GOT3 (cell line): Measurements from ENCODE around the gene TAGAP.
"Not testable (repeated sequence)": the region's sequence is repeated elsewhere in the genome, so short reads cannot be mapped to it uniquely, and the experiment has no call there.

Experiments
- DNase-seq: peaks from one replicate; lab custom pipeline; 2025; ENCODE audit warnings: mixed read lengths; lab: John Stamatoyannopoulos, UW

TAGAP gene

GRCh38 chr6:159043947-159044346 lies 844 bp downstream of the TAGAP start:
- DNase-seq, result no peak

GRCh38 chr6:159043251-159043650 lies 1.5 kb downstream of the TAGAP start:
- DNase-seq, result no peak

- no peak for DNase-seq
Observed at GRCh38 chr6:159042826-159043181, 2.0 kb downstream of the TAGAP start.

- no peak for DNase-seq
Observed at GRCh38 chr6:159042003-159042825, 2.6 kb downstream of the TAGAP start.

GRCh38 chr6:159041181-159041580 lies 3.6 kb downstream of the TAGAP start:
- DNase-seq, result no peak

GRCh38 chr6:159039885-159040258 lies 4.9 kb downstream of the TAGAP start:
- no peak for DNase-seq

GRCh38 chr6:159038914-159039884 lies 5.6 kb downstream of the TAGAP start:
- no peak for DNase-seq

- DNase-seq, result not testable (repeated sequence)
Observed at GRCh38 chr6:159038318-159038717, 6.5 kb downstream of the TAGAP start.

GRCh38 chr6:159037756-159038290 lies 7.0 kb downstream of the TAGAP start:
- DNase-seq, result no peak

GRCh38 chr6:159036673-159037072 lies 8.1 kb downstream of the TAGAP start:
- DNase-seq, result no peak

- no peak for DNase-seq
Observed at GRCh38 chr6:159035891-159036290, 8.9 kb downstream of the TAGAP start.

GRCh38 chr6:159033160-159034049 lies 11.4 kb downstream of the TAGAP start:
- DNase-seq, result no peak

- no peak for DNase-seq
Observed at GRCh38 chr6:159031846-159032245, 12.9 kb downstream of the TAGAP start.

- no peak for DNase-seq
Observed at GRCh38 chr6:159030168-159030567, 14.6 kb downstream of the TAGAP start.

GRCh38 chr6:159025224-159025623 lies 19.6 kb downstream of the TAGAP start:
- DNase-seq, result not testable (repeated sequence)

GRCh38 chr6:159023893-159024292 lies 20.9 kb downstream of the TAGAP start:
- DNase-seq, result no peak

GRCh38 chr6:159020011-159020410 lies 24.8 kb downstream of the TAGAP start:
- DNase-seq, result no peak

GRCh38 chr6:159017757-159018559 lies 26.8 kb downstream of the TAGAP start:
- no peak for DNase-seq

- no peak for DNase-seq
Observed at GRCh38 chr6:159014406-159014805, 30.4 kb downstream of the TAGAP start.

- no peak for DNase-seq
Observed at GRCh38 chr6:159013229-159013628, 31.6 kb downstream of the TAGAP start.

- DNase-seq, result no peak
Observed at GRCh38 chr6:159012201-159012600, 32.6 kb downstream of the TAGAP start.
